MCF 10A (cell line): ENCODE measurements around the gene CRELD2. TPM values are rescaled to one million over a fixed set of nuclear protein-coding genes. Genes with fewer than 3 reads are reported as not detected.

Experiments
- BruUV-seq: library from RNA; stranded (reverse); fragments of 400-500 nt; replicated peaks from 2 replicates; lab custom pipeline; 2021; lab: Mats Ljungman, UMichigan
- CTCF ChIA-PET: fragments of 300-600 bp; sonication (Branson Sonifier 250); formaldehyde crosslinking; extraction: SDS; loops from one replicate; lab custom pipeline; 2021; ENCODE audit warnings: antibody characterized with exemption, inconsistent platforms; lab: Yijun Ruan, JAX
- POLR2A ChIA-PET: fragments of 300-600, 350-650 bp; sonication (Branson Sonifier 250); formaldehyde crosslinking; extraction: SDS; loops from one replicate; lab custom pipeline; 2020; ENCODE audit warnings: antibody characterized with exemption, inconsistent platforms; lab: Yijun Ruan, JAX
- DNase-seq: peaks from one replicate; pipeline ENCODE4 v3.0.0-alpha.2; 2018; ENCODE audit not compliant: unreplicated experiment
- H3K27ac Mint-ChIP-seq: one replicate; pipeline ENCODE4 v1.8.0; 2022; ENCODE audit warnings: mild to moderate bottlenecking, low read depth, mixed read lengths; ENCODE audit not compliant: unreplicated experiment
- H3K27me3 Mint-ChIP-seq: one replicate; pipeline ENCODE4 v1.8.0; 2022; ENCODE audit warnings: mixed read lengths; ENCODE audit not compliant: insufficient read depth, unreplicated experiment
- H3K36me3 Mint-ChIP-seq: one replicate; pipeline ENCODE4 v1.8.0; 2022; ENCODE audit warnings: mild to moderate bottlenecking, moderate library complexity, mixed read lengths; ENCODE audit not compliant: insufficient read depth, unreplicated experiment
- H3K4me1 Mint-ChIP-seq: one replicate; pipeline ENCODE4 v1.8.0; 2022; ENCODE audit warnings: mixed read lengths; ENCODE audit not compliant: insufficient read depth, unreplicated experiment
- H3K4me3 Mint-ChIP-seq: one replicate; pipeline ENCODE4 v1.8.0; 2022; ENCODE audit warnings: mild to moderate bottlenecking, moderate library complexity, mixed read lengths; ENCODE audit not compliant: unreplicated experiment
- H3K9me3 Mint-ChIP-seq: one replicate; pipeline ENCODE4 v1.8.0; 2022; ENCODE audit warnings: mixed read lengths; ENCODE audit not compliant: unreplicated experiment
- CTCF ChIP-seq: fragments of 200-600 bp; IDR thresholded peaks from one replicate; pipeline ENCODE4 v1.8.0; 2022; ENCODE audit warnings: antibody characterized with exemption, mild to moderate bottlenecking; ENCODE audit not compliant: unreplicated experiment
- intact Hi-C: fragments of 100-400 bp; cut with micrococcal nuclease; formaldehyde crosslinking; loops from 2 replicates; pipeline ENCODE4 v1.14.1; 2022
- total RNA-seq: library from RNA; stranded (reverse); gene quantifications from 2 replicates; pipeline ENCODE4 v1.2.3, GENCODE V29; 2022

Gene CRELD2
- total RNA-seq, 1 experiment from 2014 or later, result 70.7 TPM

- Mint-ChIP-seq H3K4me1 (peaks cover 19% of the 10 kb centered on the region), H3K27ac (peak within 1 kb of the TSS; percentile 77), H3K4me3 (peak within 1 kb of the TSS; percentile 90), H3K9me3 (no peaks in the 10 kb centered on the region), H3K27me3 (no peaks in the 10 kb centered on the region), H3K36me3 (peaks cover 45% of the 10 kb centered on the region)
- TF ChIP-seq CTCF, result no peak
- intact Hi-C loops, result loop anchor here (1.0 kb wide), 1 partner anchor 24 kb away; no protein-coding TSS in a partner anchor
- no TSS peak for BruUV-seq
- peak; percentile 96 for DNase-seq
- ChIA-PET CTCF (interaction anchor here (1.0 kb wide), 1 partner anchor 70 kb away, joined by 4 read pairs; no protein-coding TSS in a partner anchor), POLR2A (interaction anchor here (0.8 to 6.1 kb wide), 12 partner anchors 8 to 189 kb away, joined by 3 to 73 read pairs (median 10); partner anchors contain the start of gene IL17REL)
These were observed 41.9 kb downstream of the CRELD2 start, which contains the start of gene PIM3 for GRCh38 chr22:49960159-49961004. PIM3 (plus strand) TSS chr22:49960772; CDS start chr22:49960948, 176 bp downstream.

- CTCF ChIA-PET, result interaction anchor here (0.7 to 1.0 kb wide), 3 partner anchors 14 to 278 kb away, joined by 3 to 4 read pairs (median 3); no protein-coding TSS in a partner anchor
- intact Hi-C loops, result no loop called here
- Mint-ChIP-seq H3K36me3 (peaks cover 47% of the 10 kb centered on the region), H3K27me3 (no peaks in the 10 kb centered on the region), H3K27ac (peak overlapping the region; percentile 77), H3K9me3 (no peaks in the 10 kb centered on the region), H3K4me3 (peak overlapping the region; percentile 90), H3K4me1 (peaks cover 20% of the 10 kb centered on the region)
- TSS peak; percentile 18 for BruUV-seq
- POLR2A ChIA-PET, result interaction anchor here (0.8 to 6.1 kb wide), 12 partner anchors 9 to 197 kb away, joined by 3 to 73 read pairs (median 13); no protein-coding TSS in a partner anchor
- DNase-seq, result no peak
- TF ChIP-seq CTCF, result no peak
These were observed 42.7 kb downstream of the CRELD2 start for GRCh38 chr22:49961005-49961600.

GRCh38 chr22:49961601-49962011, 43.2 kb downstream of the CRELD2 start:
- H3K27ac Mint-ChIP-seq, result peak overlapping the region; percentile 77
- no peak for TF ChIP-seq CTCF
- no peak for DNase-seq
- no TSS peak for BruUV-seq
- ChIA-PET CTCF (interaction anchor here (0.7 to 1.1 kb wide), 4 partner anchors 9 to 278 kb away, joined by 3 to 4 read pairs (median 3); no protein-coding TSS in a partner anchor), POLR2A (interaction anchor here (0.9 to 6.1 kb wide), 11 partner anchors 9 to 196 kb away, joined by 3 to 73 read pairs (median 13); no protein-coding TSS in a partner anchor)
- H3K36me3 Mint-ChIP-seq, result peaks cover 47% of the 10 kb centered on the region
- H3K4me3 Mint-ChIP-seq, result peak overlapping the region; percentile 90
- intact Hi-C loops, result loop anchor here (1.0 kb wide), 1 partner anchor 30 kb away; no protein-coding TSS in a partner anchor
- H3K27me3 Mint-ChIP-seq, result no peaks in the 10 kb centered on the region
- peaks cover 18% of the 10 kb centered on the region for H3K4me1 Mint-ChIP-seq
- H3K9me3 Mint-ChIP-seq, result no peaks in the 10 kb centered on the region
